NCI-H82 treated with DMSO at 0.1 percent for 48 hours (cell line): ENCODE measurements around the gene IDH3A.

ENCODE experiments used
- DNase-seq: peaks from one replicate; lab custom pipeline; 2025; ENCODE audit not compliant: unreplicated experiment; lab: John Stamatoyannopoulos, UW

The IDH3A gene

DNA sequence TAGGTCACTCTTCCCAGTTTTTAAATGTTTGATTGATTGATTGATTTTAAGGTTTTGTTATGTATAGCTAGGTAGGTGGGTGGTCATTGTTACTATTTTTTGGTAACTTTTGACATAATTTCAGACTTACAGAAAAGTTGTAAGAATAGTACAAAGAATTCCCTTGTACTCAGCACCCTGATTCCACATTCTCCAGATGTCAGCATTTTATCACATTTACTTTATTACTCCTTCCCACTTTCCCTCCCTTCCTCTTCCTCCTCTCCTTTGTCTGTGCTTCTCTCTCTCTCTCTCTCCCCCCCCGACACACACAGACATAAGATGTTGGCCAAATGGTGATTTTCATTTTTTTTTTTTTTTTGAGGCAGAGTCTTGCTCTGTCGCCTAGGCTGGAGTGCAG is 14.8 kb downstream of the IDH3A start:
- no peak for DNase-seq

DNA sequence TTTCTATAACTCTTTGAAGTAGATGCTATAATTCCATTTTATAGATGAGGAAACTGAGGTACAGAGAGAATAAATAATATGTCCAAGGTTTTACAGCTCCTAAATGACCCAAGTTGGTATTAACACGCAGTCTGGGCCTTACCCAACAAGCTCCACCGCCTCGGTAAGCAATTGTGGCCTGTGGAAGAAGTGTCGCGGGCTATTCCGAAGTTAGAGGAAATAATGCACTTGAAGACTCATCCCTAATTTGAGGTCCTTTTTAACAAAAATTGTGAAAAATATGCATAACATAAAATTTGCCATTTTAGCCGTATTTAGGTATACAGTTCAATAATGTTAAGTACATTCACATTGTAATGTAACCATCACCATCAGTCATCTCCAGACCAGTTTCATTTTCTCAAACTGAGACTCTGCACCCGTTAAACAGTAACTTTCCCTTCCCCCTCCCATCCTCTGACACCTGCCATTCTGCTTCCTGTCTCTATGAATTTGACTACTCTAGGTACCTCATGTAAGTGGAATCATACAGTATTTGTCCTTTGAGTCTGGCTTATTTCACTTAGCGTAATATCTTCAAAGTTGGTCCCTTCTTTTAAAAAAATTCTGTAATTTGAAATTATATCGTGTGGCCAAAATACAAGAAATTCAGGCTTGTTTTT is 18.2 kb downstream of the IDH3A start:
- DNase-seq = no peak

DNA sequence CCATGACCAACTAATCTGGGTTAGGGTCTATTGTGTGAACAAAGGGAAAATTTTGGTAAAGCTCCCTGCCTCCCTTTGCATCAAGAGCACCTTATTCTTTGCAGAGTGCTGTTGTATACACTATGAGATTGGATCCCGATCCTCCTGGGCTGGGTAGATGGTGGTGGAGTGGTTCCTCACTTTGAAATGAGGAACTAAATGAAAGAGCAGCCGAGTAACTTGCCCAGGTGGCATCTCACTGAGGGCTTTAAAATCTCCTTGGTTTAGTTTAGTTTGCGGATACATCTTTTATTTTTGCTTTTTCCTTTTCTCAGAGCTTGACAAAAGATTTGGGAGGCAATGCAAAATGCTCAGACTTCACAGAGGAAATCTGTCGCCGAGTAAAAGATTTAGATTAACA is 19.4 kb downstream of the IDH3A start:
- DNase-seq = no peak

DNA sequence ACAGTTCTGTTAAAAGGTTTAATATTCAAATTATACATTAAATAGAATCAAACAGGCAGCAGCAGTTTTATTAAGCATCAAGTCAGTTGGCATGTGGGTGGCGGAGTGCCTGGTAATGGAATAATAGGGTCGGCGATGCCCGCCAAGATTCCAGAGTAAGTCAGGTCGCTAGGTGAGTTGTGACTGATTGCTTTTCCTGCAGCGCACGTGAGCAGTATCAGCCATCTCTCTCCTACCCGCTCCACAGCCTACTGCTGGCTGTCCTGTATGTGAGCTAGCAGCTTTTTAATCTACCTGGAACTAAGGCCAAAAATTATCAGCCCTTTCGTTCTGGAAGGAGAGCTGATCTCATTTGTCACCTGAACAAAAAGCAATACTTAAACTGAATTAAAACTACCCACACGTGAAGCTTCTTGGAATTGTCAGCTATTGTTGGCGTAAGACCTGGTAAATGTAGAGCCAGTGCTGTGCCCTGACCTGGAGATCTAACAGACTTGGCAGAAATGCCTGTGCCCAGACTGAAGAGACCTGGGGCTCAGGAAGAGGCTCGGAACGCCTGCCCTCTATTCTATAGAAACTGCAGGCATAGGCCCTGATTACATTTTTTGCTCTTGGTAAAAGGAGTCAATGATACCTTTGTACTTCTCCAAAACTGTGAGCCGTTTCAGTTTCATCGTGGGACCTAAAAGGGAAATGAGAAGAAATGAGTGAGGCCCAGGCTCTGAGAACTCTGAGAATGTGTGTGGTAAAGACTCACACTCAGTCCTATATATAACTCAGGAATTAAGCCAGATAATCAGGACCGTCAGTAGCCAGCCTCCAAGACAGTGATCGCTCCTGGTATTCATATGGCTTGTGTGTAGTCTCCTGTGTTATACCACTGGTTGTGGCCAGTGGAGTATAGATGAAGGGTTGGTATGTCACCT is 21.9 kb downstream of the IDH3A start:
- no peak for DNase-seq

DNA sequence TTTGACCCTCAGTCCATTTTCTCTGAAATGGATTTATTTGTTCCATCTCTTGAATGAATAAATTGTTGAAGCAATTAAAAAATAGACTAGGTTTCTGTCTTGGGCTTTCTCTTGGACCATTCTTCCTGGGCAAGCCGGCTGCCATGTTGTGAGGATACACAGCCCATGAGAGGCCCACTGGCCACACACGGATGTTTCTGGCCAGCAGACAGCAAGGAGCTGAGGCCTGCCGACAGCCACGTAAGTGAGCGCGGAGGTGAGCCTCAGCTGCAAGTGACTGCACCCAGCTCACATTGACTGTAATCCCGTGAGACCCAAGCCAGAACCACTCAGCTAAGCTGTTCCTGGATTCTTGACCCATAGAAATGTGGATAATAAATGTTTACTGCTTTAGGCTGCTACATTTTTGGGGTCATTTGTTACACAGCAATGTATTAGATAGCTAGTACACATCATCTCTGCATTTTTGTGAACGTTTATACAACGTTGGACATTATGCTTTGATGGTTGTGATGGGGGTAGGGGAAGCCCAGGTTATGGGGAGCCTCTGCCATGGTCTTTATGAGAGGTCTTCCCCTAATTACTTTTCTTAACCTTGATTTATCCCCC is 22.8 kb downstream of the IDH3A start:
- no peak for DNase-seq

DNA sequence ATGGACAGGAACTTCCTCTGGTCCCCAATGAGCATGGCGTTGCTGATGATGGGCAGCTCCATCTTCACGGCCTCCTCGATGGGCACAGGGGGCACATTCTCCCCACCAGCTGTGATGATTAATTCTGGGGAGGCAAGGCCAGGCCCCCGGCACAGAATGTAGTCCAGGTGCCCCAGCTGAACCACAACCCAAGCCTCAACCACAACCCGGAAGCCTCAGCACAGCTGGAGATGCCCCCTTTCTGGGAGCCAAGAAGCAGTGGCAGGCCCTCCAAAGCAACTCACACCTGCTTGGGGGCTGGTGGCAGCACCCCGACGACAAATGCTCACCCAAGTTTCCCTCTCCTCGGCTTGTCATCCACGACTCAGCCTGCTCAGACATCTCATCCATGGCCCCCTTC is 25.2 kb downstream of the IDH3A start:
- no peak for DNase-seq

DNA sequence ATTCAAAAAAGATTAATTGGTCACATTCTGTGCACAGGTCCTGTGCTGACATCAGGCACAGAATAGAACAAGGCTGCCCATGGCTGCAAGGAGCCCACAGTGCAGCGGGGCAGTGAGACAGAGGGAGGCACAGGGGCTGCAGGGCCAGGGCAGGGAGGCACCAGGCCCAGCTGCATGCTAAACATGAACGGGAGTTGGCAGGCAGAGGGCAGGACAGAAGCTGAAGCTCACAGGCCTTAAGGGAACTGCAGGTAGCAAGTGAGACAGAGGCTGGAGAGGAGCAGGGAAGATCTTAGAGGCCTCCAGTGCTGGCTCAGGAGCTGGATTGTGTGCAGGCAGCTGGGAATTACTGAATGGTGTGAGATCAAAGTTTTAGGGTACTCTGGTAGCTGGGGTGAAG is 26.2 kb downstream of the IDH3A start:
- DNase-seq = no peak

DNA sequence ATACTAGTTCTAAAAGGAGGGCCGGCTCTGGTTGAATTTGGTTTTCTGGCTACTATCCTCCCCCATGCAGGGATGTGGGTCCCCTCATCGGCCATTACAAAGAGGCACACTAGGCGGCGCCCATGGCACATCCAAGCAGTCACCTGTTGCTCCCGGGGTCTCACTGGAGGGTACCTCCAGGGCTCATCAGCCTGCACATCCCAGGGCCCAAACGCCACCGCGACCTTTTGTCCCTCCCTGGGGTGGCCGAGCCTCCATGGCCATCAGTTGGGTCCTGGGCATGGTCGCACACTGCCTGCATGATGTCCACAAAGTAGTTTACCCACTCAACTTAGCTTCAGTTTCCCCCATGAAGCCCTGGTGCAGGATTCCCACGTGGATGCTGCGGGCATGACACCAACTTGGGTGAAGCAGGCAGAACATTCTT is 28.3 kb downstream of the IDH3A start:
- DNase-seq = peak; percentile 8

DNA sequence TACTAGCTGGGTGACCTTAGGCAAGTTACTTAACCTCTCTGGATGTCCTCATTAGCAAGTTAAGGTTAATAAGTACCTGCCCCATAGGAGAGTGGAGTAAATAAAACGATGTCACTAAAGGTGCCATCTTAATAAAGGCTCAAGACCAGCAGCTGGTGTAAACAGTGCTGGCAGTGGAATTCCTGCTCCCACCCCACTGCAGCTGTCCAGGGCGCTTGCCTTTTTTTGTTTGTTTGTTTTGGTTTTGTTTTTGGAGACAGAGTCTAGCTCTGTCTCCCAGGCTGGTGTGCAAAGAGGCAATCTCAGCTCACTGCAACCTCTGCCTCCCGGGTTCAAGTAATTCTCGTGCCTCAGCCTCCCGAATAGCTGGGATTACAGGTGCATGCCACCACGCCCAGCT is 28.9 kb downstream of the IDH3A start:
- DNase-seq = no peak

DNA sequence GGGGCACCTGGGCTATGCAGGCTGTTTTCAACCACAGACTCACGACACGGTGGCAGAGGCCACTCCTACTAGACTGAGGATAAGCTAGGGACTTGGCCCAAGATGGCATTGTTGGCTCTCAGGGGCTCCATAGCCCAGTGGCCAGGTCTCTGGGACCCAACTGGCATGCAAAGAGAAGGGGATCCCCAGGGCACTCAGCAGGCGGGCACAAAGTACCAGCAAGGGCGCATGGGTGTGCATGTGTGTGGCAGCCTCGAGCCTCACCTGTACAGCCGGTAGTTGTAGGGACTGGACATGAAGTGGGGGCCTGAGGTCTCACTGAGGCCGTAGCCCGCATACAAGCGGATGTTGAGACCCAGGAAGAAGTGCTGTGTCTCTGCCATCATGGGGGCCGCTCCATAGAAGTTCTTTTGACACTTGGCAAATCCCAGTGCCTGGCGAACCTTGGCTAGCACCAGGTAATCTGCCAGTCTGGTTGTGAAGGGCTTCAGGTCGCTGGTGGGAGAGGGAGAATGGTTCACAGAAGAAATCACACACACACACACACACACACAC is 30.2 kb downstream of the IDH3A start:
- no peak for DNase-seq

DNA sequence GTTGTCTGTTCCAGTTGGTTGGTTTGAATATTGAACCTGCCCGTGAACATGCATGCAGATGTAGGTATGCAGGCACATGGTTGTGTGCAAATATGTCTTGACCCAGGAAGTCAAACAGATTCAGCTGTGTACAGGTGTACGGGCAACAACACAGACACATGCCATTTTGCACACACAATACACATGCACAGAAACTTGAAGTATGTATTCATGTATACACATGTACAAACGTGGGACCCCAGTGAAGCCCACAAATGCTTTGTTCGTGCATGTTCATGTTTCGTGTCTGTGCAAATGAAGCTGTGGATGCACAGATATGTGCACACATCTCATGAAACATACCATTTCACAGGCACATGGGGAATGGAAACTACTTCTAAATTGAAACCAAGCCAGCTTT is 30.7 kb downstream of the IDH3A start:
- no peak for DNase-seq

DNA sequence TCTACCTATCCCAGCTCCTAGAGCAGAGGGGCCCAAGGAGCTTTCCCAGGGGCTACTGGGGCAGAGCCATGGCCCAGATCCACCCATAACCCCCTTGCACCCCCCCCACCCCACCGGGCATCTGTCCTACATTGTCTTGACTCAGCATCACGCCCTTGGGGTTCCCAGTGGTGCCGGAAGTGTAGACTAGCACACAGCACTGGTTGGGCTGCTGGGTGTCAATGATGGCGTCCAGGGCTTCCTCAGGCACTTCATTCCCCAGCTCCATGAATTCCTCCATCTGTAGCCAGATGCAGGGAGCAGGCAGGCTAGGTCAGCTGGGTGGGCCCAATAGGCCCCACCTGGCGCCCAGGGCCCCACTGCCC is 33.2 kb downstream of the IDH3A start:
- no peak for DNase-seq

DNA sequence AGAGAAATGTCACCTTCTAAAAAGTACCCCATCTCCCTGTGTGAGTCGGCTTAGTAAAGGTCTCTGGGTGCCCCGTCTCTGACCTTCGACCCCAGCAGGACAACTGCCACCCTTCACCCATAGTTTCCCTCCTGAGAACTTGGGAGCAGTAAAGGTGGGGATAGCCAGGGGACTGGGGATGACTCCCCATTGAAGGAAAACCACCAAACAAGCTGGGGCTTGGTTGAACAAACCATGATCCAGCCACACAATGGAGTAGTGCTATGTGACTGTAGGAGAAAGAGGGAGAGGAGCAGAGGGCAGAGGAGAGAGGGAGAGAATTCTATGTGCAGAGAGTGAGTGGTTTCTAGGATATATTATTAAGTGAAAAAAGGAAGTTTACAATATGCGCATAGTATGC is 33.7 kb downstream of the IDH3A start:
- DNase-seq = no peak

DNA sequence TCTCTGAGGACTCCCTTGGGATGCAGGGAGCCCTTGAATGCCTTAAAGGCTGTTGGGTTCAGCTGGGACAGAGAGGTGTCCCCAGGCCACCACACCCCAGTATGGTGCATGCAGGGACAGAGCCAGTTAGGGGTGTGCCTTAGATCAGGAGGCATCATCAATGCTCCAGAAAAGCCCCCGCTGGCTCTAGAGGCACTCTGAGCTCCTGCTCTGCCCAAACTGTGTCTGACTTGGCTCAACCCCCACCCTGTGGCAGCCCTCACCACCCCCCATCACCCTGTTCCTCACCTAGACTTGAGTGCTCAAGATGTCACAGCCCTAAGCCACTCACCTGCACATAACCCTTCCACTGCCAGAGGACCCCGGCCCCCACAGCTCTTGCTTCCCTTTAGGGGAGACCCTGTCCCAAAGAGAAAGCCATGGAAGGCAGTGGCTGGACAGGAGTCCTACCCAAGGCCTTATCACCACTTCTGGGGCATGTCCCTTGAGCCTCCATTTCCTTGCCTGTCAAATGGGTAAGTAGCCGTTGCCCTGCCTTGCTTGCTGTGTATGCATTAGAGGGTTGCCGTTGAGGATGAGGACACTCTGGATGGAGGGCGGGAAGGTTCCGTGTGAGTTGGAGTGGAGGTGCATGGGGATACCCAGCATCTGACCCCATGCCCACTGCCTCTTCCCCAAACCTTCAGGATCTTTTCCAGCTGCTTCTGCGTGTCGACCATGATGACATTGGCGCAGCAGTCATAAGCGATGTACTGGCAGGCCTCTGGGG is 43.8 kb downstream of the IDH3A start:
- no peak for DNase-seq

DNA sequence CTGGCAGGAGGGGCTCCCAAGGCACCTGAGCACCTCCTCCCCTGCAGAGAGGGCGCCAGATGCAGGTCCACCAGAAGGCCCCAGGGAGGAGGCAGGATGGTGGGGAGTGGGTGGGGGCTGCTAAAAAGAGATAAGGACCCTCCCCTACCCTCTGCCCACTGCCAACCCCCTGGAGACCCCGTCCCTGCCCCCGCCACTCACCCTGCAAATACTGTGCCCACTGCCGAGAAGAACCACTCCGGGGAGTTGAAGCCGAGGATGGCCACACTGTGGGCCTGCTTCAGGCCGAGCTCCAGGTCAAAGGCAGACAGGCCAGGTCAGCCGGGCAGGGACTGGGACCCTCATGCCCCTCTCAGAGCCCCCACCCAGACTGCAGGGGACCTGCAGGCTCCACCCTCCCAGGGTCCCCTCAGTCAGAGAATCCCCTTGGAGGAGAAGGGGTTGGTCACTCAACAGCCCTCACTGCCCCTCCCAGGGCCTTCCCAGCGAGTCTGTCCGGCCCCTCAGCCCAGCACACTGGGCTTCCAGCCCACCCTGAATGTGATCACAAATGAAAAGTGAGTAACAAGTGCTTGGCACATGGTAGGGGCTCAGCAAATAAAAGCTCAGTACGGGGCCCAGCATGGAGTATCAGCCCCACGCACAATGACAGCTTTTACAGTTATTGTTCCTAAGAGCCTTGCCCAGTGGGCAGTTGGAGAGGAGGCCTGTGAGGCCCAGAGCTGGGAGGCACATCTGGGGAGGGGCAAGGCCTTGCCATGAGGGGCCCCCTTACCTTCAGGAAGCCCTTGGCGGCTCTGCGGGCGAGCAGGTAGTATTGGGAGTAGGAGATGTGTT is 44.8 kb downstream of the IDH3A start:
- no peak for DNase-seq

DNA sequence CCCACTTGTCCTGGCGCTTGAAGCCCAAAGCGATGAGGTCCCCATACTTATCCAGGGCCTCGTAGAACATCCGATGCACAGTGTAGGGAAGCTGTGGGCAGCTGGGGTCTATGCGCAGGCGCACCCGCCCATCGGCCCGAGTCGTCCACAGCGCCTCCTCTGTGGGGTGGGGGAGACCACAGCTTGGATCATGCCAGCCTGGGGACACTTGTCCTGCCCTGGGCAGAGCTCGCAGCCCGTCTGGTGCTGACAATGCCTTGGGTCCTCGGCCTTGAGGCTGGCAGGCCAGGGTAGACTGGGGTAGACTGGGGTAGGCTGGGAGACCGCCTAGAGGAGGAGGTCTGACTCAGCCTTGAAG is 45.4 kb downstream of the IDH3A start:
- DNase-seq = no peak

DNA sequence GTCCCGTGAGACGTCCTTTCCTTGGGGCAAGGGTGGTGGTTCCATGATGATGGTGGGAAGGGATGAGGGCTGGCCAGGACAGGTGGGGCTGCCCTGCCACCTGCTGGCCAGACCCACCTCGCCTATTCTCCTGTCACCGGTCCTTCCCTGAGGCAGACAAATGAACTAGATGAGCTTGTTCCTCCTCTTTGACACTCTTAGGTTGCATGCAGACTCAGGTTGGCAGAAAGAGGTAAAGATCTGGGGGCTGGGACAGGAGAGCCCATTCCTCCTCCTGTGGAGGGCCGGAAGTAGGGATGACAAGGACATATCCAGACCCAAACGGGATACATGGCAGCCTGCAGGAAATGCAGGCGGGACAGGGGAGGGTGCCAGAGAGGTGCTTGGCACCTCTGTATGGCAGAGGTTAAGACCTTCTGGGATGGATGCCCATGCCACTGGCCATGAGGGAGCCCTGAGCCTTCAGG is 46.6 kb downstream of the IDH3A start:
- no peak for DNase-seq

DNA sequence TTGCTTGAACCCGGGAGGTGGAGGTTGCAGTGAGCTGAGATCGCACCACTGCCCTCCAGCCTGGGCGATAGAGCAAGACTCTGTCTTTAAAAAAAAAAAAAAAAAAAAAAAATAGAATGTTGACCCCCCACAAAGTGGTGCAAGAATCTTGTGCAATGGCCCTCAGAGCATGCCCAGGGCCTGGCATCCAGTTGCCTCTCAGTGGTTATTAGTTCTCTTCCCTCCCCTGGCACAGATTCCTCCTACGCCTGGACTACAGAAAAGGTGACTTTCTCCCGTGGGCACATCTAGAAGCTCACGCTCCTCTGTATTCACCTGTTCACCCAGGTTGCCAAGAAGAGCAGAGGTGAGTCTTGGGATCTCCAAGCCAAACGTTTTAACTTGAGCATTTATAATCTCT is 48.5 kb downstream of the IDH3A start:
- DNase-seq = no peak

DNA sequence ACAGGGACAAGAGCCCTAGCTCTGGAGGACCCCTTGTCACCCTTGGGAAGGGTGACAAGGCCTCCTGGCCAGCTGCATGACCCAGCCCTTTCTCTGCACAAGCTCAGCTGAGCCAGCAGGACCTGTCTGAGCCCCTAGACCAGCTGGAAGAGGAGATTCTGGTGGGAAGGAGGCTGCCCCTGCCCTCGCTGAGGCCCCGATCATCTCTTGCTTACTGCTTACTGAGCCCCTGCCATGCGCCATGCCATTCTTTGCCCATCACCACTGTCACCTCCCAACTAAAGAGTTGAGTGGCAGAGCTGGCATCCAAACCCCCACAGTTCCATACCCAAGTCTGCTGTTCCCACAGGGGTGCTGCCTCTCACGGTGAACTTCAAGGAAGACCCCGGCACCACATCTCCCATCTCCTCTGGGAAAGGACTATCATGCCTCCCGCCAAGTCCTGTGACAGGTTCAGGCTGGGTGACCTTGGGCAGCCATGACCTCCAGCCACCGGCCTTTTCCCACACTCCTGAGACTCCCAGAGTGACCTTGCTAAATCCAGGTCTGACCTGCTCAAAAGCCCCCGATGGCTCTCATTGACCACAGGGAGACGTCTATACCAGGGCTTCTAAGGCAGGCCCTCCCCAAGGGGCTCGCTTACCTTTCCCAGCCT is 51.2 kb downstream of the IDH3A start:
- no peak for DNase-seq
